Left ventricle myocardium superior (tissue), 1 donor: Measurements from ENCODE around the gene TBX1. TPM values are rescaled to one million over a fixed set of nuclear protein-coding genes. Genes with fewer than 3 reads are reported as not detected.

Experiments
- ATAC-seq: fragments of 200-7000 bp; cut with Tn5 transposase; one replicate; pipeline ENCODE4 v1.9.1; 2020; ENCODE audit warnings: mild to moderate bottlenecking, moderate library complexity
- DNase-seq: peaks from one replicate; pipeline ENCODE4 v3.0.0-alpha.2; 2020
- intact Hi-C: fragments of 100-400 bp; cut with micrococcal nuclease; formaldehyde crosslinking; loops from one replicate; pipeline ENCODE4 v1.11.0; 2022
- total RNA-seq: library from RNA; stranded (reverse); fragmentation: NEBNext Ultra II Directional; extraction: Animal tissue kit (Norgen Biotek cat#: 25700); gene quantifications from one replicate; pipeline ENCODE4 v1.2.1, GENCODE V29; 2021
- donor health status: DM: no; HTN: yes; CAD: no; lungs with severe emphysema.

The TBX1 gene
- total RNA-seq, 1 donor from 2014 or later = 3.6 TPM

GRCh38 chr22:19748991-19749664 lies 11.4 kb upstream of the TBX1 start:
- DNase-seq (no peak), ATAC-seq (no peak)
- intact Hi-C loops = no loop called here

GRCh38 chr22:19749876-19750275 lies 10.7 kb upstream of the TBX1 start:
- intact Hi-C loops = no loop called here
- ATAC-seq = no peak
- no peak for DNase-seq

- intact Hi-C loops = no loop called here
- DNase-seq = no peak
- ATAC-seq = no peak
These were observed 9.8 kb upstream of the TBX1 start for GRCh38 chr22:19750507-19751490.

- DNase-seq (no peak), ATAC-seq (no peak)
- intact Hi-C loops = no loop called here
These were observed 8.9 kb upstream of the TBX1 start for GRCh38 chr22:19751497-19752245.

- ATAC-seq = no peak
- intact Hi-C loops = no loop called here
- no peak for DNase-seq
These were observed 7.3 kb upstream of the TBX1 start for GRCh38 chr22:19753090-19753842.

GRCh38 chr22:19753996-19754700 lies 6.4 kb upstream of the TBX1 start:
- no peak for DNase-seq
- ATAC-seq = no peak
- intact Hi-C loops = no loop called here

GRCh38 chr22:19754701-19755144 lies 5.9 kb upstream of the TBX1 start:
- DNase-seq (no peak), ATAC-seq (no peak)
- intact Hi-C loops = no loop called here

- no peak for ATAC-seq
- intact Hi-C loops = no loop called here
- no peak for DNase-seq
These were observed 5.3 kb upstream of the TBX1 start for GRCh38 chr22:19755145-19755710.

- DNase-seq = no peak
- no peak for ATAC-seq
These were observed 4.8 kb upstream of the TBX1 start for GRCh38 chr22:19755722-19756287.

GRCh38 chr22:19756288-19757128 lies 4.1 kb upstream of the TBX1 start:
- DNase-seq (peak; percentile 71), ATAC-seq (peak; percentile 74)
- intact Hi-C loops = no loop called here

More at GRCh38 chr22:19755722-19756287, 4.8 kb upstream of the TBX1 start:
- intact Hi-C loops = no loop called here

- ATAC-seq (peak; percentile 13), DNase-seq (no peak)
- intact Hi-C loops = no loop called here
These were observed 3.2 kb upstream of the TBX1 start for GRCh38 chr22:19757140-19757984.

GRCh38 chr22:19757985-19758895 lies 2.3 kb upstream of the TBX1 start:
- intact Hi-C loops = no loop called here
- DNase-seq (no peak), ATAC-seq (no peak)

GRCh38 chr22:19758896-19759426 lies 1.6 kb upstream of the TBX1 start:
- ATAC-seq (no peak), DNase-seq (no peak)
- intact Hi-C loops = no loop called here

- peak; percentile 9 for ATAC-seq
- DNase-seq = no peak
- intact Hi-C loops = no loop called here
These were observed 1.0 kb upstream of the TBX1 start for GRCh38 chr22:19759427-19760057.
